ENCODE data around the gene JPH4.
"Not testable (repeated sequence)": the region's sequence is repeated elsewhere in the genome, so short reads cannot be mapped to it uniquely, and the experiment has no call there.

JPH4 gene

GRCh38 chr14:23544511-23545447, 33.8 kb downstream of the JPH4 start:
- no peak for DNase-seq

DNA sequence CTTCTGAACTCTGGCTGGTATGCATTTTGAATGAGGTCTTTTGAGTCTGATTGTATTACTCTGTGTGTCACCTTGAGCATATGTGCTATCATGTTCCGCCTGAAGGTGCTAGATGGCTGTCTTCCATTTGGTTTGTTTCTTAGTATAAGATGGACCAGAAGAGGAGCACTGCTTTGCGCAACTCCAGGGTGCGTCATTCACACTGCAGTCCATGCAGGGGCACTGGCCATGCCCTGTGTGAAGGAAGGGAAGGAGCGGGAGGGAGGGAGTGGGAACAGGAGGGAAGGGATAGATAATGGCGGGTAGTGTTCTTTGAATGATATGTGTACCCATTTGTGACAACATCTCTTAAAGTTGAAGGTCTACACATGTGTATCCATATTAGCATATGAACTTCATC, 35.2 kb downstream of the JPH4 start:
- no peak for DNase-seq

DNA sequence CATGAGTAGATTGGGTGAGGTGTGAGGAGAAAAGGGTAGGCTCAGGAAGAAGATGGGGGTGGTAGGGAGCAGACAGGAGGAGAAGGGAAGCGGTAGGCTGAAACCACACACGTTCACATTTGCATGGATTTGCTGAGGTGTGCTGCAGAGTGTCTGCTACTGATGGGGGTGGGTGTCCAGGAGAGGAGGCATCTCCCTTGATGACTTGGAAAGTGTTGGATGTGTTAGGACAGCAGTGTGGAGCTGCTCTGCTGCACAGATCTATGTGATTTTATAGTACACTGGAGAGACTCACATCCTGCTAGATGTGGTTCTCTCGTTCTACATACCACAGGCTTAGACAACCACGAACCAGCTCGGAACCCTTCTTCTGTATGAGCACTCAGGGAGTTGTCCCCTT, 36.3 kb downstream of the JPH4 start:
- DNase-seq = no peak

GRCh38 chr14:23540141-23540469, 38.5 kb downstream of the JPH4 start:
- no peak for DNase-seq

- DNase-seq = peak; percentile 32
Observed at GRCh38 chr14:23539248-23540140, 39.1 kb downstream of the JPH4 start.

DNA sequence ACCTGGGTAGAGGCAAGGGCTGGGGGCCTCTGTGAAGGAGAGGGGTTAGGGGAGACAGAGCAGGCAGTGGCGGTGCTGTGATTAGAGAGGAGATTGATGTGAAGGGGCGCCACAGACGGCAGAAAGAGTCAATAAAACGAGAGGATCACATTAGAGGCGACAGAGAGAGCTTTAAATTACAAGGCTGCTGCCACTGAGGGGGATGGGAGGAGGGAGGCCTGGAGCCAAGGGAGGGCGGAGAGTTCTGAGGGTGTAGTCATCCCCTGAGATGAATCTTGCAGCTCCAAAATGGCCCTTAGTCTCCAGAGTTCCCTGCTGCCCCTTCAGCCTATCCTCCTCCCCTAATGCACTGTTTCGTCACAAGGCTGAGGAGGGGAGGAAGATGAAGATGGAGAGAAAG, 39.8 kb downstream of the JPH4 start:
- DNase-seq = no peak

GRCh38 chr14:23538050-23538718, 40.4 kb downstream of the JPH4 start:
- no peak for DNase-seq

DNA sequence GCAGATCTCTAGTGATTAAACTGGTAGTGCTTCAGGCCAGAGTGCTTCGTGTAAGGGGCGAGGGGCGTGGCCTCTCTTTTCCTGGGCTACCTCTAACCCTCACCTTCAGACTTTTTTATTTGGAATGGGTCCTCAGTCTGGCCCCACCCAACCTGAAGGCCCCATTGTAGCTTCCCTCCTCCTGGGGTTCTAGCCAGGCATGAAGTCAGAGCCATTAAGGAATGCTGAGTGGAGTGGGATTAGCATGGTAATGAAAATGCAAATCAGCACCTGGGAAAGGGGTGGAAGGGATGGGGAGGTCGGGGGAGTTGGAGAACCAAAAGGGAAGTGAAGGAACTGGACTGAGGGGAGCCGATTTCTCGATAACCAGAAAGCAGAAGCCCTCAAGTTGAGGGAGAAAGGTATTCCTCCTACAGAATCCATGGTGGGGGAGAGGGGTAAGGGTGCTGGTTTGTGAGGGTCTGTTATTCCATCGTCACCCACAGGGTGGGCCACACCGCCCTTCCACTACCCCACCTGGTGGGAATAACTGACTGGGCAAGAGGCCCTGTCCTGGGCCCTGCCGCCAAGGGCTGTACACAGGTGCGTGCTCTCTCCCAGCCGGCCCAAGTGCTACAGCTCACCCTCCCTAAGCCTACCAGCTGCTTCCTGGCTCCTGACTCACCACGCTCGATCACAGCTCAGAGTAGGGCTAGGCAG, 41.1 kb downstream of the JPH4 start:
- no peak for DNase-seq

GRCh38 chr14:23536906-23537305, 41.7 kb downstream of the JPH4 start:
- not testable (repeated sequence) for DNase-seq

GRCh38 chr14:23536494-23536893, 42.1 kb downstream of the JPH4 start:
- no peak for DNase-seq

- no peak for DNase-seq
Observed at GRCh38 chr14:23535943-23536342, 42.6 kb downstream of the JPH4 start.

DNA sequence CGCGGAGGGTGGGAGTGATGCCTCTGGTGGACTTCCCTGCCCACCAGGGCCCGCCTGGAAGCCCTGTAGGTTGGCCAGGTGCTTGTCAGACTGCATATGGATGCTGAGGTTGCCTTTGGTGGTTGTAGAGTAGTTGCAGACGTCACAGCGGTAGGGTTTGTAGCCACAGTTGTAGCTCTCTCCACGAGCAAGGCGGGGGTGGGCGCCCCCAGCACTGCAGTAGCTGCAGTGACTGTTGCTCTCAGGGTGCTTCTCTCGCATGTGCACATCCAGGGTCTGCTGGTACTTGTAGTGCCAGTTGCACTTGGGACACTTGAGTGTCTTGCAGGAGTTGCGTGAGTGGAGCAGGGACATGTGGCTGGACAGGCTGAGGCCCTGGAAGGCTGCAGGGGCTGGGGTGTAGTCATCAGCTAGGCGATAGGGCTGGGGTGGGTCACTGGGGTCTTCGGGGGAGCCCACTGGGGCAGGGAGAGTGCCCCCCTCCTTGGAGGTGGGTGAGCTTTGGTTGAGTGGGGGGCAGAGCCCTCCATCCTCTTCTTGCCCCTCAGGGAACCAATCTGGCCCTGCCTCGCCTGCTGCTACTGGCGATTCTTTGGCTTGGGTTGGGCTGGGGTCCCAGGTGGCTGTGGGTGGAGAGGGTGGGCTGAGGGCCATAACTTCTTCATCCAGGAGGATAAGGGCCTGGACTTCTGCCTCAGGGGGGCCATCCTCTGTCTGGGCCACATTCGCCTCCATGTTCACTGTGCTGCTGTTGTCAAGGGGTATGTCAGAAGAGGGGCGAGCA, 44.7 kb downstream of the JPH4 start:
- DNase-seq = no peak

- DNase-seq = no peak
Observed at GRCh38 chr14:23532658-23533057, 45.9 kb downstream of the JPH4 start.

DNA sequence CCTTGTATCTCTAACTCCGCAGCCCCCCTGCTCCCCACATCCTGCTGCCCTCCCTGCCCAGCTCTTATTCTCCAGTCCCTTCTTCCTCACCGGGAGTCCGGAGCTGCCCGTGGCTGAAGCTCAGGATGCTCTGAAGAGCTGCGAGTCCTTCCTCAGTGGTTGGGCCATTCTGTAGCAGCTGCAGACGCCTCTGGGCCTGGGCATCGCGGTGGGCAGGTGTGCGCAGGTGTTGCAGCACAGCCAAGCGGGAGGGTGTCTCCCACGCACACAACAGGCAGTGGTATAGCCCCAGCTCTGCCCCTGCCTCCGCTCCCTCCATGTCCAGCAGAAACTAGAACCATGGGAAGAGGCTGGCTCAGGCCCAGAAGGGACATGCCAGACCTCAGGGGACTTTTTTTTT, 47.2 kb downstream of the JPH4 start:
- no peak for DNase-seq

GRCh38 chr14:23530375-23531055, 48.1 kb downstream of the JPH4 start:
- no peak for DNase-seq

GRCh38 chr14:23529016-23529415, 49.6 kb downstream of the JPH4 start:
- DNase-seq = no peak

DNA sequence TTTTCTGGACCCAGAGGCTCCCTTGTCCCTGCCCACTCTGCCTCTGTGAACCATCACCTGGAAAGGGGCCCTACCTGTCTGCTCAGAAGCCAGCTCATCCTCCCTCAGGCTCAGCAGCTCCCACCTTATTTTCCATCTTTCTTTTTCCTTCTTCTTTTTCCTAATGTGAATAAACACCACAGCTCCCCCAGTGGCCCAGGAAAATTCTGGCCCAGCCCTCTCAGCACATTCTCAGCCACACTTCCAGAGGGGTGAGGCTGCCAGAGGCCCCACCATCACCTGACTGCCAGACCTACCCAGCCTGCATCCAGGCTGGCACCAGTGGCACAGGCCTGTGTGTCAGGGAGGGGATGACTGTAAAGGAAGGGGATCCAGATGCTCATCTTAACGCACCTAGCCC, 50.0 kb downstream of the JPH4 start:
- no peak for DNase-seq

DNA sequence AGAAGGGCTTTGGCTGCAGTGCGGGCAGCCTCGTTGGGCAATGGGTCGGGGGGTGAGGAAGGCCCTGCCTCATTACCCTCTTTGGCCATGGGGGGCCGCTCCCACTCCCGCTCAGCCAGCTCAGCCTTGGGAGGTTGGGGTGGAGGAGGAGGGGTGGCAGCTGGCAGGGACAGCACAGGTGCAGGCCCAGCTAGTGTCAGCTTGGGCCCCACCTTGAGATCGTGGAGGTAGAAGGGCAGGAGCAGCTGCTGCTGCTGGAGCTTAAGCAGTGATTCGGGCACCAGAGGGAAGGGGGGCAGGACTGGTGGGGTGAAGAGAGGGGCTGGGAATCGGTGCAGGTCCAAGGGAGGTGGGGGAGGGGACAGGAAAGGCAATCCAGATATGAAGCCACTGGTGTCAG, 53.0 kb downstream of the JPH4 start:
- no peak for DNase-seq

DNA sequence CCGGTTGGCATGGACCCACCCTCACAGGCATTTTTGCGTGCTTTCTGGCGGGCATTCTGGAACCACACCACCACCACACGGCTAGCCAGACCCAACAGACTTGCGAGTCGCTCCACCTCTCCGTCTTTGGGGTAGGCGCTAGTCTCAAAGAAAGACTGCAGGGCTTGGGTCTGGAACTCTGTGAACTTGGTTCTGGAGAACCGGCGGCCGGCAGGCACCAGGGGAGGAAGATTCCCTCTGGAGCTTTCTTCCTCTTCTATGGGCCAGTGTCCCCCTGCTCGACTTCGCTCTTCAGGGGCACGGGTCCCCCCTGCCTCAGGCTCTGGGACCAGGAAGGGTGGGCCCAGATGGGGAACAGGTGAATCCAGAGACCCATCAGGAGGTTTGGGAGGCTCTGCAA, 53.6 kb downstream of the JPH4 start:
- DNase-seq = no peak

DNA sequence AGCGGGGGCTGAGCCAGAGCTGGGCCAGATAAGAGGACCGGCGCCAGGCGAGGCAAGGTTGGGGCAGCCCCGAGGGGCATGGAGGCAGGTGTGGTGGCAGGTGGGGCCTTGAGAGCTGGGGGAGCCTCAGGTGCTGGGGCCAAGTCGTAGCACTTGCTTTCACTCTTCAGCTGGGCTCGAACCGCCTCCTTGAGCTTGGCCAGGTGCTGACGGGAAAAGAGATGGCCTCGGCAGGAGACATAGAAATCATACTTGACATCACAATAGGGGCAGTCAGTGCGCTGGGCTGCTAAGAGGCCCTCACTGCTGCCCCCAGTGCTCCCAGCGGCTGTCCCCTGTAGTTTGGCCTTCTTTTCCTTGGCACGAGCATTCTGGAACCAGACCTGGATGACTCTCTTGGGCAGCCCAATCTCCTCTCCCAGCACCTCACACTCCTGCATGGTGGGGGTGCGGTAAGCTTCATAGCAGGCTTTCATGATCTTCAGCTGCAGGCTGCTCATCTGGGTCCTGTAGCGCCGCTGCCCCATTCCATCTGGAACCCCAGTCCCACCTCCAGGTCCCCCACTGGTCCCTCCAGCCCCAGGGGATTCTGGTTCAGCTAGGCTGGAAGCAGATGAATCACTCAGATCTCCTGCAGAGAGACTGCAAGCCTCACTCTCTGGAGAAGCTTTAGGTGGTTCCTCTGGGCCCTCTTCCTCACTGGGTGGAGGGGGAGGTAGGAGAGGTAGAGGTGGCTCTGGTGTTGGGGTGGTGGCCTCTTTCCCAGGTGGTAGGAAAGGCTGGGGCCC, 55.2 kb downstream of the JPH4 start:
- DNase-seq = no peak
